Spleen (tissue), 11 donors: ENCODE data around the gene PIK3C2B. TPM values are rescaled to one million over a fixed set of nuclear protein-coding genes. Genes with fewer than 3 reads are reported as not detected.

Source experiments
- DNase-seq: peaks from one replicate; pipeline ENCODE4 v3.0.0-alpha.2; 2020
- H3K27ac ChIP-seq, 8 donors: fragments of 200-600 bp; sonication (generic) in 7 of 8; 1 replicate in 4 of 8; 2 replicates in 4 of 8; pipeline versions ENCODE4 v1.5.0 to v1.8.0; 2016 to 2021; ENCODE audit warnings: inconsistent platforms in 4 of 8, mild to moderate bottlenecking in 4 of 8, moderate library complexity in 1 of 8
- H3K27me3 ChIP-seq, 7 donors: fragments of 200-600 bp; sonication (generic) in 6 of 7; replicated peaks in 1 of 7; 1 replicate in 4 of 7; 2 replicates in 3 of 7; pipeline versions ENCODE4 v1.5.0 to v1.8.0; 2016 to 2021; ENCODE audit warnings: inconsistent platforms in 3 of 7, mild to moderate bottlenecking in 1 of 7
- H3K36me3 ChIP-seq, 6 donors: fragments of 200-600 bp; sonication (generic) in 5 of 6; 1 replicate in 4 of 6; 2 replicates in 2 of 6; pipeline versions ENCODE4 v1.5.0 to v1.8.0; 2016 to 2021; ENCODE audit warnings: inconsistent platforms in 2 of 6
- H3K4me1 ChIP-seq, 6 donors: fragments of 200-600 bp; sonication (generic) in 5 of 6; 1 replicate in 3 of 6; 2 replicates in 3 of 6; pipeline versions ENCODE4 v1.5.0 to v1.8.0; 2016 to 2021; ENCODE audit warnings: inconsistent platforms in 3 of 6
- H3K4me3 ChIP-seq, 8 donors: fragments of 200-600 bp; sonication (generic) in 7 of 8; 1 replicate in 4 of 8; 2 replicates in 4 of 8; pipeline versions ENCODE4 v1.5.0 to v1.8.0; 2016 to 2021; ENCODE audit warnings: inconsistent platforms in 4 of 8, mild to moderate bottlenecking in 4 of 8, moderate library complexity in 2 of 8
- H3K9me3 ChIP-seq, 8 donors: fragments of 200-600 bp; sonication (generic) in 7 of 8; 1 replicate in 4 of 8; 2 replicates in 4 of 8; pipeline versions ENCODE4 v1.5.0 to v1.8.0; 2016 to 2021; ENCODE audit warnings: inconsistent platforms in 4 of 8
- CTCF ChIP-seq, 11 experiments: fragments of 200-600 bp in 7 of 11; fragments of 450-650 bp in 4 of 11; sonication (generic) in 4 of 11; IDR thresholded peaks in 8 of 11; conservative IDR thresholded peaks in 3 of 11; 1 replicate in 7 of 11; 2 replicates in 4 of 11; pipeline versions ENCODE4 v1.4.0 to v1.8.0; 2016 to 2021; ENCODE audit warnings: antibody characterized with exemption in 11 of 11, inconsistent platforms in 4 of 11, mild to moderate bottlenecking in 1 of 11
- POLR2A ChIP-seq, 3 donors: fragments of 450-650 bp; IDR thresholded peaks; one replicate each; pipeline ENCODE4 v1.5.1; 2017; ENCODE audit warnings: antibody characterized with exemption in 3 of 3, mild to moderate bottlenecking in 1 of 3
- POLR2AphosphoS5 ChIP-seq, 3 donors: sonication (generic); formaldehyde crosslinking; IDR thresholded peaks; one replicate each; pipeline ENCODE4 v1.5.1; 2017; ENCODE audit warnings: antibody characterized with exemption in 3 of 3
- WGBS, 5 donors: extraction: QIAGEN DNeasy Blood & Tissue Kit in 3 of 5; methylation state at CpG; one replicate each; pipeline versions ENCODE4 v1.1.5 to v1.1.7; 2013 to 2018; 5-methylcytosine and 5-hydroxymethylcytosine counted together
- intact Hi-C: fragments of 100-400 bp; cut with DNase I; formaldehyde crosslinking; loops from one replicate; pipeline ENCODE4 v1.15.0; 2023; ENCODE audit warnings: low total_unique reads
- polyA plus RNA-seq, 3 donors: library from polyadenylated mRNA; stranded (reverse); fragments of 200-250 nt; gene quantifications; one replicate each; pipeline ENCODE4 v1.2.1, GENCODE V29; 2013
- total RNA-seq, 7 donors: library from RNA; depleted of rRNA in 3 of 7; stranded (reverse); fragments of >200 nt in 3 of 7; fragmentation: NEBNext Ultra II Directional in 4 of 7; extraction: Animal tissue kit (Norgen Biotek cat#: 25700) in 4 of 7; gene quantifications; one replicate each; pipeline versions ENCODE4 v1.1.0 to v1.2.1, GENCODE V29; 2016 to 2021
- donor health status: healthy with polysubstance abuse.
- donor health status: DM: no; HTN: no; CAD: no; lungs with moderate emphysema.
- donor health status: DM: no; HTN: no; CAD: no.
- donor health status: Bipolar disorder and iron deficiency.
- donor health status: healthy.
- donor health status: DM: no; HTN: no; CAD: no.
- donor health status: DM: yes; HTN: yes; CAD: no.

Gene PIK3C2B
- total and polyA plus RNA-seq, 10 donors: 9.5 to 72.2 (median 59.7) TPM

GRCh38 chr1:204506201-204506968 is 11.8 kb upstream of the PIK3C2B start:
- DNase-seq: peak; percentile 85
- H3K4me1 ChIP-seq: peaks cover 7 to 77% (median 24%) of the 10 kb centered on the region in 6 donors
- WGBS, 5 donors: 0 to 1% (median 1%) methylated on average over 27 of the region's 27 CpGs
- no peaks in the 10 kb centered on the region for H3K27me3 ChIP-seq
- intact Hi-C loops: no loop called here
- TF ChIP-seq CTCF (IDR thresholded peaks at IDR 0.05 in 8 of 11, conservative IDR thresholded peaks at IDR 0.05 in 3 of 11): peak in 1 of 11 experiments; percentile 6
- no peak for TF ChIP-seq POLR2AphosphoS5 (IDR thresholded peaks at IDR 0.05)
- no peak for TF ChIP-seq POLR2A (IDR thresholded peaks at IDR 0.05)
- H3K36me3 ChIP-seq: no peaks in the 10 kb centered on the region
- no peaks in the 10 kb centered on the region for H3K9me3 ChIP-seq
- H3K4me3 ChIP-seq: peak overlapping the region; percentile 37 to 69 (median 50)
- H3K27ac ChIP-seq: peak overlapping the region; percentile 70 to 94 (median 90)

GRCh38 chr1:204505674-204506200 is 11.1 kb upstream of the PIK3C2B start:
- H3K27ac ChIP-seq: peak overlapping the region; percentile 70 to 94 (median 90)
- TF ChIP-seq CTCF (IDR thresholded peaks at IDR 0.05 in 8 of 11, conservative IDR thresholded peaks at IDR 0.05 in 3 of 11) (no peak), POLR2AphosphoS5 (IDR thresholded peaks at IDR 0.05) (no peak), POLR2A (IDR thresholded peaks at IDR 0.05) (no peak)
- no peaks in the 10 kb centered on the region for H3K9me3 ChIP-seq
- 0 to 6% (median 0%) methylated on average over 4 of the region's 4 CpGs for WGBS, 5 donors
- intact Hi-C loops: no loop called here
- H3K36me3 ChIP-seq: no peaks in the 10 kb centered on the region
- no peaks in the 10 kb centered on the region for H3K27me3 ChIP-seq
- no peak for DNase-seq
- H3K4me3 ChIP-seq: peak overlapping the region; percentile 37 to 69 (median 50)
- peaks cover 7 to 70% (median 24%) of the 10 kb centered on the region in 6 donors for H3K4me1 ChIP-seq

- H3K27me3 ChIP-seq: no peaks in the 10 kb centered on the region
- H3K27ac ChIP-seq: peak overlapping the region in 1 of 8 donors; percentile 90
- H3K9me3 ChIP-seq: peaks cover 0 to 5% (median 0%) of the 10 kb centered on the region in 8 donors
- TF ChIP-seq POLR2AphosphoS5 (IDR thresholded peaks at IDR 0.05): no peak
- no peak for TF ChIP-seq CTCF (IDR thresholded peaks at IDR 0.05 in 8 of 11, conservative IDR thresholded peaks at IDR 0.05 in 3 of 11)
- no peak for TF ChIP-seq POLR2A (IDR thresholded peaks at IDR 0.05)
- DNase-seq: no peak
- intact Hi-C loops: loop anchor here (2.0 kb wide), 1 partner anchor 57 kb away; no protein-coding TSS in a partner anchor
- WGBS, 5 donors: 82 to 95% (median 89%) methylated on average over 4 of the region's 4 CpGs
- H3K36me3 ChIP-seq: no peaks in the 10 kb centered on the region
- no peak overlapping the region for H3K4me3 ChIP-seq
- H3K4me1 ChIP-seq: peaks cover 9 to 66% (median 28%) of the 10 kb centered on the region in 6 donors
These were observed 9.4 kb upstream of the PIK3C2B start for GRCh38 chr1:204503913-204504519.
